HG03025 (cell line): ENCODE data around the gene HMG20A.
A peak's percentile ranks its signal among the peaks of the same experiment; 100 is the strongest.

Experiments used
- ATAC-seq: cut with Tn5 transposase; IDR thresholded peaks from one replicate; pipeline ENCODE4 v1.9.1; 2021; ENCODE audit warnings: mild to moderate bottlenecking, moderate library complexity; ENCODE audit not compliant: unreplicated experiment, low FRiP score

Gene HMG20A

DNA sequence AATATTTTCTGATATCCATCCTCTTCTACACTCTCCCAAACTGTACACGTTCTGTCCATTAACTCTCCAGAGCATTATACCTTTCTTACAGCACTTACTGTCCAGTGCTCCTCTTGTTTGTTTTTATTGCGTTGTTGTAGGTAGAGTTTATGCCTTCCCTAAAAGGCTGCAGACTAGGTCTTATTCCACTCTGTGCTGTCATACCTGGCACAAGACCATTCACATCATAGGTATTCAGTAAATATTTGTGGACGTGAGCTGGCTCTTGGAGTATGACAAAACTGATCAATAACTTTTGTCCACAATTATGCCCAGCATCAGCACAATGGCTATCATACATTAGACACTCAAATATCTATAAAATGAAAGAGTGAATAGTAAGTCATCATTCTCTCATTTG lies 4.4 kb downstream of the HMG20A start:
- ATAC-seq: no peak

DNA sequence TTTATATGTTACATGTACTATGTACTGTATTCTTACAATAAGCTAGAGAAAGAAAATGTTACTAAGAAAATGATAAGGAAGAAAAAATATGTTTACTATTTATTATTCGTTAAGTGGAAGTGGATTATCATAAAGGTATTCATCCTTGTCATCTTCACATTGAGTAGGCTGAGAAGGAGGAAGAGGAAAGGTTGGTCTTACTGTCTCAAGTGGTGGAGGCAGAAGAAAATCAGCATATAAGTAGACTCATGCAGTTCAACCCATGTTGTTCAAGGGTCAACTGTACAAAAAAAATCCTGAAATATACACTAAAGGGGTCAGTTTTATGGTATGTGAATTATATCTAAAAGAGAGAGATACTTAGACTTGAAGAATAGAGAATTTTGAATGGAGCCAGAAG lies 5.7 kb downstream of the HMG20A start:
- ATAC-seq: no peak

DNA sequence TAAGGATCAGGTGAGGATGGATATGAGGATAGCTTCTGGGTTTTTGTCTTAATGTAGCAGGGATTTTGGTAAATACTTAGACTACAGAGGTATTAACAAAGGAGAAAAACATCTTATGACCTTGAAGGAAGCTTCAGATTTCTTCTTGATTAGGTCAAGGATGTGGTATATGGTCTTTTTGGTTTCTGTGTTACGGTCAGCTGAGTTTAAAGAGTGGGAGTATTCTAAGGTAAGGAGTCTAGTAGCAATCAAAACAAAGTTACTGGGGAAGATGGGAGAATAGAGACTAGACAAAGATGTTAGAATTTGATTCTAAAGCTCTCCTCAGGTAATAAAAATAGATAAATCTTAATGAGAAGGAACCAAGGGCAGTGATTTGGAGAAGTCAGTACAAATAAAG lies 6.2 kb downstream of the HMG20A start:
- no peak for ATAC-seq

DNA sequence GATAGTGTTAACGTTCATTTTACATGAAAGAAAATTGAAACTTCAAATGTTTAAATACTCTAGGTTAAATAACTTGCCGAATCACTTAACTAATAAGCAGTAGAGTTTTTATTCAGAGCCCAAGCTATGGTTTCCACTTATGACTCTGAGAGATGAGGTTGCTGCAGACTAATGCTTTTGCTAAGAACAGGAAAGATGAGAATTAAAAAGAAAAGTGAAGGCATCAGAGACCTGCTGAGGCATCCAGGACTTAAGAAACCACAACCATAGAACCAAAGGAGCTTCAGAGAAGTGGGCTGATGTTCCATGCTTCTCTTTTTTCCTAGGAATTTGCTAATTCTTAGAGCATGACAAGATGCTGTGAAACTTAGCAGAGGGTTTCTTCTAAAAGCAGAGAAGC lies 9.5 kb downstream of the HMG20A start:
- no peak for ATAC-seq

DNA sequence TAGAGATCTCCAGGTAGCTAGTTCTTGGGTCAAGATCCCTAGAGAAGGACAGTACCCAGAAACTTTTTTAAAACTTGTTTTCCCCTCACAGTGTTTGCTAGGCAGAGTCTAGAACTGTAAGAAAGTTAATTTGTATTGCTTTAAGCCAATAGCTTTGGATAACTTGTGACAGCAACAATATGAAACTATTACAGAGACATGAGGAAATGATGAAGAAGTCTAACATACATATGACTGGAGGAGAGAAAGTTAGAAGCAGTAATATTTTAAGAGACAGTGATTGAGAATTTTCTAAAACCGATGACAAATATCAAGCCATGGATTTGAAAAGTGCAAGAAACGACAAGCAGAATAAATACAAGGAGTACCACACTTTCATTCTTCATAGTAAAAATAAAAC lies 10.0 kb downstream of the HMG20A start:
- no peak for ATAC-seq

DNA sequence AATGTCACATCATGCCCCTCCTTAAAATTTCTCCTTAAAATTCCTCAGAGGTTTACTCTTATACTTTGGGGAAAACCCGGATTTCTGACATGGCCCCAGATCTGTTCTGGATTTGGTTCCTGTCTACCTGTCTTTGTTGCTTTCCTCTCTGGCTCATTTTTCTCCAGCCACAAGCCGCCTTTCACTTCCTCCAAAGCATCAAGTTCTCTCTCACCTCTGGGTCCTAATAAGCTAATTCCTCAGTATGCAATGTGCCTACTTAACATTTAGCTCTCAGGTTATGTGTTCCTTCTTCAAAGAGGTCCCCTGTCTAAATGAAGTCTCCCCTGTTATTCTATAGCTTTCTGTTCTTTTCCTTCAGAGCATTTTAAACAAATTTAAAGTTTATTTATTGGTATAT lies 16.1 kb downstream of the HMG20A start:
- ATAC-seq: no peak

DNA sequence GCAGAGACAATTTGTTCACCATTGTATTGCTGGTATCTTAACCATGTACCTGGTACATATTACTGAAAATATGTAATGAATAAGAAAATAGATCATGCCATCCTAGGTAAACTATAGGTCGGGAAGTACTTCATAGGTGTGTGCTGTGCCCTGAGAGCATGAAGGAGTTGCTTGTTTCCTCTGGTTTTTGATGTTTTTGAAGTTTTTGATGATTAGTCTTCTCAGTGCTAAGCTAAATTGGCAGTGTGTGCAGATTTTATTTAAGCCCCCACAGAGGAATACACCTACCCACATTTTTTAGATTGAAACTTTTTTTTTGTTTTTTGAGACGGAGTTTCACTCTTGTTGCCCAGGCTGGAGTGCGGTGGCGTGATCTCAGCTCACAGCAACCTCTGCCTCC lies 16.6 kb downstream of the HMG20A start:
- no peak for ATAC-seq

DNA sequence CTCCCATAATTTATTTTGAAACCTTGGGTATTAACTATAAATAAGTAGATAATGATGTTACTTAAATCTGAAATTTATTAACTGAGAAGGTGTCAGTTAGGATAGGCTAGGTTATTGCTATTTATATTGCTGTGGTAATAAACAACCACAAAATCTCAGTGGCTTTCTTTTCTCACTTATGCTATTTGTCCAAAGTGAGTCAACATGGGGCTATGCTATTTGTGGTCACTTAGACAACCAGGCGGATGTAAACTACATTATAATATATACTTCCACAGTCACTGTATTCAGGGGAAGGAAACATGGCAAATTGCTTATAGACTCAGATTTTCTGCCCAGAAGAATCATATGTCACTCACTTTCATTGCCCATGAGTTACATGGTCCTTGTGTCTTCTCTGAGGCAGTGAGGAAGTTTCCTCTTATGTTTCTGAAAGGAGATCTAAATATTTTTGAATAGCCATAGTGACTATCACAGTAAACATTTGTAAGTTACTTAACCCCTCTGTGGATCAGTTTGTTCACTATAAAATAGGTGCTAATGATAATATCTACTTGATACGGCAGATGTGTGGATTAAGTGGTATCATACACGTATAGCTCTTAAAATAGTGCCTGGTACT lies 19.8 kb downstream of the HMG20A start:
- peak; percentile 59 for ATAC-seq

DNA sequence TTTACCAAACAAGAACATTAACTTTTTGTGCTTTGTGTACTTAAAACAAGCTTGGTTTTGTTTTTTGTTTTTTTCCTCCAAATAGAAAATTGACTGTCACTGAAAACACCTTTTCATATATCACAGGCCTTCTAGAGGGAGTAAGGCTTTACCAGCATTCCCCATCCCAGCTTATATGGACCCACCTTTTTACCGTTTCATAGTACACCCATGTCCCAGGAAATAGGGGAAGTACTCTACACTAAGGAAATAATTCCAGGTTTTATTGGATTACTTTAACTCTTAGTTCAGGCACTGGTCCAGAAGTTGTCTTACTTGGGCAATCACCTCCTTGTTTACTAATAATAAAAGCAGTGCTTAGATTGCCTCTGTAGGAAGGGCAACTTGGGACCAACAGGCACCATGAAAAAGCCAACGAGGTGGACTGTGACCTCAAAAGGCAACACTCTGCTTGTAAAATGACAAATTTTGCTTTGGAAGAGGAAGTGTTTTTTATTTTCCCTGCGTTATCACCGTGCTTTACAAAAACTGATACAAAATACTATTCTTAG lies 26.2 kb downstream of the HMG20A start:
- ATAC-seq: no peak

DNA sequence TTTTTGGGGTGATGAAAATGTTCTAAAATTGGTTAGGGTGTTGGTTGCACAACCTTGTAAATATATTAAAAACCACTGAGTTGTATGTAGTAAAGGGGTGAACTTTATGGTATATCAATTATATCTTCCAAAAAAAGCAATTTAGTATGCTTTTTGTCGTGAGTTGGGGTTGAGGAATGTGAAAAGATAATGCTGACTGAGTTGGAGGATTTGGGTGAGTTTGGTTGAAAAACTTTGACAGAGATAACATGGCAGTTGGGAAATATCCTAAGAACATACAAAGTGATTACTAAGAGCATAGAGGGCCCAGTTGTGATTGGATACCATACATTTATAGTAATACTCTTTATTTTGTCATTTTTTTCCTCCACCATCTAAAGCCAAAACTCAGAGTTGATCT lies 33.6 kb downstream of the HMG20A start:
- ATAC-seq: no peak

DNA sequence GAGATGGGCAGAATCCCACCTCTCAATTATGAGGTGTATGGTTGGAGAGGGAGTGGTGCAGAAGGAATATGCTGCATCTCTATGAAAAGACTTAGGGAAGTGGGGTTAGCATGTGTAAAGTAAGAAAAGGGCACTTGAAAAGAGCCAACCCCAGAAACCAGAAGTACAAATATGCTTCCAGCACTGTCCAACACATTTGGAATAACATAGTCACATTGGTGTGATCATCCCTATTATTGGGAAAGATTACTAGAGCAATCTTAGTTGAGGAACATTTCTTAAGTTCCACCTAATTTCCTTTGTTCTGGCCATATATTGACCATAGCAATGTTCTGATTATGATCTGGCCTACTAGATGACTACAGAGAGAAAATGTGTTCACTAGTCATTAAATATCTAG lies 34.3 kb downstream of the HMG20A start:
- ATAC-seq: no peak

DNA sequence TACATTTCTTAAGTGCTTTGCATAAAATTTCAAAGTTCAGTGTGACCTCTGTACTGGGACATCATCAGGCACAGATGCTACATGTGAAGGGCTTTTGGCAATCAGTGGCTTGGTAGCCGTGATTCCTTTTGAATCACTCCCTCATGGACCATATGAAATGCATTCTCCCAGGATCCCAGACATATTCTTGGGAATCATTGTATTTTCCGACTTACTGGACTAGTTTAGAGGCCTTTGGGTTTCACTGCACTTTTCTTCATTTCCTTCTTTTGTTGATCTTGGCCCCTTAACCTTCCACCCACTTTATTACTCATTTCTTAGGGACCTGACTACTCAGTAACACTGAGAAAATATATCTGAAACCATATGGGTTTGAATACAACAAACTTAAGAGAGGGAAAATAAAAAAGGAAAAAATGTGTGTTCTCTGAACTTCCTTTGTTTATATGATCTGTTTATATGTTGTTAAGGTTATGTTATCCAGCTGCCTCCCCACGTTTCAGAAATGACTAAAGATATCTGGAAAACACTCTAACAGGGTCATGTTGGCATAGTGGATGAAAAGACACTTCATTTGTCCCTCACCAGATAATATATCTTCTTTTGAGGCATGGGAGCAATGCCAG lies 35.1 kb downstream of the HMG20A start:
- no peak for ATAC-seq

DNA sequence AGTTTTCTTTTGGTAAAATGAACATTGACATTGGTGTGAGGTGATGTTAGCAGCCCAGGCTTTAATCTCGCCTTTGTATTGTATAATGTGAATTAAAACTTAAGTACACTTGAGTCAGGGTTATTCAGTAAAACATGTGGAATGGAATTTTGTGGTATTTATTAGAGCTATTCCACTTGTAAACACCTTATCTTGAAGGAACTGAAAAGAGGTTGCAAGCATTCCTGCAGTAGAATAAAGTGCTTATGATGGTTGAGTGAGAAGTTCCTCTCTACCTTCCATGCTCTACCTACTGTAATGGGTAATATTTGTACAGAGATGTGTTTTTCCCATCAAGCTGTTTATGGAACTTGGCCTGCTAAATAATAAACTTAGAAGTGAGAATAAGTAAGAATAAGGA lies 36.1 kb downstream of the HMG20A start:
- ATAC-seq: no peak

DNA sequence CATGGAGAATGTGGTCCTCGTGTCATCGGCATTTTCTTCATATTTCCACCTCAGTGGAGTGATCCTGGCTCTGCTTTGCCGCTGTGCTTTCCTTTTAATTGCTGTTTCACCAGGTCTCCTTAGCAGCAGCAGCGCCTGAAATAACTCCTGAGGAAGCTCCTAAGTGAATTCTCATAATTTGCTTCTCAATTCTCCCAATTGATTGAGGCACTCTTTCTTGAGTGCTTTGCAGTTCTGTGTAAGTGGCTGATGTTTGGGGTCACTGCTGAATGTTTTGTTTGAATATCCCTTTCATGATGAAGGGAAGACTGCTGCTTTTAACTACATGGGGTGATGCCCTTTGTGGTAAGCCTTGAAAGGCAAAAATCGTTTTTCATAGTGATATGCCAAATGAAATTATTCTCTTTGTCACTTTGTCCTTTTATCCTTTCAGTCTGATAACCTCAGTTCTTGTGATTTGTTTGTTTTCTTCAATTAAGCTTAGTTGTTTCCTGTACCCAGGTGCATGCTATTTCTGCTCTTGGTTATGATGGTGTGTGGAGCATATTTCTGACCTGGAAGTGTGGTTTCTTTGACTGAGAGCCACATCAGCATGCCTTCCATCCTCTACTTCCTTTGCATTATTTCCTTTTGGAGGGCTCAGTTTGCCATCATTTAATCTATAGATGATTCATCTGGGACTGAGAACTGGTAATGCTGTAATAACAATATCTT lies 36.7 kb downstream of the HMG20A start:
- ATAC-seq: no peak

DNA sequence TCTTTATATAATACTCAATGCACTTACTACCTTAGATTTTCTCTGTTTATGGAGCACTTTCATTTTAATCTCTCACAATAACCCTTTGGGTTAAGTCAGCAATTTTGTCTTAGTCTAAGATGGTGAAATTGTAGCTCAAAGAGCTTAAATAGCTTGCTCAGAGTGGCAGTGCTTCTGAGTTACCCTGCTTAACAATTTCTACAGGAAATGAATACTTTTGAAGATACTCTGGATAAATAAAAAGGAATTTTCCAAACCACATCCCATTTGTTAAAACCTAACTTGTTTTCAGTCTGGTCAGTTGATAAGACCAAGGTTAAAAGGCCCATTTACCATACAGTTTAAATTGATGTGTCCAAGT lies 37.2 kb downstream of the HMG20A start:
- ATAC-seq: no peak

DNA sequence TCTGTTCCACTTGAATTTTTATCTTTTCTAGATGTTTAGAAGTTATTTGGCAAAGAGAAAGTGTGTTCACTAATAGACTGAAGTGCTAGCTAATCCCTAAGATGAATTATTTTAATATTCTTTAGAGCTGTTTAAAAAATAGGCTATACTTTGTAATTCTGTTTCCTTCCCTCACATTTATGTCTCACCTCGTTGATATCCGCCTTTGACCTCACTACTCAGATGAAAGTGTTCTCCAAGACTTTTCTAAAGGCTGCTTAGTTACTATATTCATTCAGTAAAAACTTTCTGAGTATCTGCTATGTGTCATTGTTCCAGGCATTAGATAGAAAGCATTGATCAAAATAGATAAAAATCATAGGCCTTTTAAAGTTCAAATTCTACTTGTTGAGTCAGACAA lies 38.3 kb downstream of the HMG20A start:
- no peak for ATAC-seq

DNA sequence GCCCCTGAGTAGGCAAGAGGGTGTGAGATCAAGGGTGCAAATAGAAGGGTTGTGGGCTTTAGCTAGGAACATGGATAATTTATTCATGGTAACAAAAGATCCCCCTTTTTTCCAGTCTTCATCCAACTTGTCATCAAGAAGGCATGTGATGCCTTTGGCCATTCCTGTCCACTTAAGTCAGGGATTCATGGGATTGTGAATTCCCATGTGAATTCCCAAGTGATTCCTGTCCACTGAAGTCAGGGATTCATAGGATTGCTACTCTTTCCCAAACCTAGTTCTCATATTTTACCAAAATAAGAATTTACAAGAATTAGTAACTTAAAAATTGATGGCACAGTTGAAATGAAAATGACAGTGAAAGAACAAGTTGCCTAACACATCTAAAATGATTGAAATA lies 40.8 kb downstream of the HMG20A start:
- no peak for ATAC-seq

DNA sequence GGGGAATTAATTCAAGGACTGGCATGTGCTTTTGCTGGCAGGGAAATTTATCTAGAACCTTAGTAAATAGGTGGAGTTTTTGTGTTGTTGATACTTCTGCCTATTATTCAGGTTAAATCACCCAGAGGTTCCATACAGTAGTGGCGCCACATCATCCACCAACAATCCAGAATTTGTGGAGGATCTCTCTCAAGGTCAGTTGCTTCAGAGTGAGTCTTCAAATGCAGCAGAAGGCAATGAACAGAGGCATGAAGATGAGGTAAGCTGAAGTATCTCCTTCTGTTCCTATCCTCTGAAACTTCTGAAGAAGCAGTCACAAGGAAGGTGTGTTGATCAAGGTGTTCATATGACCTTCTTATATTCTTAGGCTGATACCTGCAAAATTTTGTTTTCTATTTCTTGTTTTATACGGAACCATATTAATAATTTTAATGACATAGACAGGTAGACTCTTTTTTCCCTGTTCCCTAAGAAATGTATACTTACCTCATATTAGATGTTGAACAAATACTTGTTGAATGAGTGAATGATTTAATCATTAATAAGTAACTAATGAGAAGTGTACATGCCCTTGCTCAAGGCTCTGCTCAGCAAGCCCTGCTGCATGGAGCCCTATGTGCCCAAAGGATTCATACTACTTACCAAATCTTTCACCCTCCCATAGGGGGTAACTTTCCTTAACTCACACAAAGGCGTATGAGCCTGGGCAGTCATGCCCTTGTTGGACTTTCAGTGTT lies 43.6 kb downstream of the HMG20A start:
- no peak for ATAC-seq

DNA sequence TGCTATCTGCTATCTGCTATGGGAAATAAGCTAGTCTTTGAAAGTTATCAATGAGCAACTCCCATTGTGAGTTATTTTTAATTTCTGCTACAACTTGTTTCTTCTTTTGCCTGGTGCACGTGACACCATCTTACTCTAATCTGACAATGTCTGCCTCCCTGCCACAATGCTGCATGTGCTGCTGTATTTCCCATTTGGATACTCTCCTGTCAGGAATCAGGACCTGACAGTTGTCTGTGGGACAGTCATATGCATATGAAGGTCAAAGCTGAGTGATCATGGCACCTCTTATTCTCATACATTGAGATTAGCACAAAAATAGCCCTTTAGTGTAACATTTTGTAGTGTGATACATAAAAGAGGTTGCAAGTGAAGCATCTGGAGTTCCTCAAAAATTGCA lies 45.8 kb downstream of the HMG20A start:
- ATAC-seq: no peak

DNA sequence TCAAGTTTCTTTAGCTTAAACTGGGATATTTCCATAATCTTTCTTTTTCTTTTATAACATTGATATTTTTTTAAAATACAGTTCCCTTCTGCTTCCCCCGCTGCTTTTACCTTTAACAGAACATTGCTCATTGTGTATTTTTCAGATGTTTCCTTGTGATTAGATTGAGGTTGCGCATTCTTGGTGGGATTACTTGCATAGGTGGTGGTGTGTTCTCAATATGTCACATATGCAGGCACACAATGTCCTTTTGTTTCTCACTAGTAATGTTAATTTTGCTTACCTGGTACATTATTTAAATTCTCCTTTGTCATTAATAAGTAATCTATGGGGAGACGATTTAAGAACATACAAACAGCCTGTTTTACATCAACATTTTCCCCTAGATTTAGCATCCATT lies 48.2 kb downstream of the HMG20A start:
- ATAC-seq: no peak

DNA sequence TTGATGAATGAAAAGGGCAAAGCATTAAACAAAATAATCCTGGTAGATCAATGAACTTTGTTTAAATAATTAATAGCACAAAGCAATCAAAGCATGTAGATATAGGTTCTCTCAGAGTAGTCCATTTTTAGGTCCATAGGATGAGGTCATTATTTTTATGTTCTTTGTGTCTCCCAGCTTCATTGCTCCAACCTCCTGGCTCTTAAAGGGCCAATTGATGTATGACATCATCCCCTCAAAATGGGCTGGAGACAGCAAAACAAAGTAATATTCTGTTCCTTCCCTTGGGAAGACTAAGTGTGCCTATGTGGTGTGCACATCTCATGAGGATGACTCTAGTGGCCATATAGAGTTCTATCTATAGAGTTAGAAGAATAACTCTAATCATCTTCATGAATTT lies 49.5 kb downstream of the HMG20A start:
- no peak for ATAC-seq
